Gastrocnemius medialis (tissue), 4 donors: ENCODE data around the gene HMX1.

Experiments
- POLR2A ChIP-seq, 2 donors: fragments of 450-650 bp; IDR thresholded peaks; one replicate each; pipeline ENCODE4 v1.6.1; 2017; ENCODE audit warnings: antibody characterized with exemption in 2 of 2, mild to moderate bottlenecking in 2 of 2, moderate library complexity in 2 of 2
- TF ChIP-seq, protein P1 (sequence below), 5 experiments: fragments of 450-650 bp in 3 of 5; fragments of 200-600 bp in 2 of 5; sonication (generic) in 2 of 5; IDR thresholded peaks in 4 of 5; conservative IDR thresholded peaks in 1 of 5; 1 replicate in 4 of 5; 2 replicates in 1 of 5; pipeline ENCODE4 v1.5.1; 2016 to 2019; ENCODE audit warnings: antibody characterized with exemption in 5 of 5, mild to moderate bottlenecking in 3 of 5, moderate library complexity in 3 of 5

DNA sequence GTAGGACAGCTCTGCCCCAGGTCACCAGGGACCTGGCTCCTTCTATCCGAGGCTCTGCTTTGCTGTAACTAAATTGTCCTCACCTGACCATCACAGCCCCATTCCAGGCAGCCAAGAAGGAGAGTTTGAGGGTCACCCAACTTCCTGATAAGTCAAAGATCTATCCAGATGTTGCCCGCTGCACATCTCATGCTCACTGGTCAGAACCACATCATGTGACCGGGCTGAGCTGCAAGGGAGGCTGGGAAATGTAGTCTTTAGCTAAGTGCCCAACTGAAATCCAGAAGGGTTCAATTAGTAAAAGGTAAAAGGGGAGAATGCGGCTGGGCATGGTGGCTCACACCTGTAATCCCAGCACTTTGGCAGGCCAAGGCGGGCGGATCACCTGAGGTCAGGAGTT lies 18.4 kb downstream of the HMX1 start:
- TF ChIP-seq, protein P1, sequence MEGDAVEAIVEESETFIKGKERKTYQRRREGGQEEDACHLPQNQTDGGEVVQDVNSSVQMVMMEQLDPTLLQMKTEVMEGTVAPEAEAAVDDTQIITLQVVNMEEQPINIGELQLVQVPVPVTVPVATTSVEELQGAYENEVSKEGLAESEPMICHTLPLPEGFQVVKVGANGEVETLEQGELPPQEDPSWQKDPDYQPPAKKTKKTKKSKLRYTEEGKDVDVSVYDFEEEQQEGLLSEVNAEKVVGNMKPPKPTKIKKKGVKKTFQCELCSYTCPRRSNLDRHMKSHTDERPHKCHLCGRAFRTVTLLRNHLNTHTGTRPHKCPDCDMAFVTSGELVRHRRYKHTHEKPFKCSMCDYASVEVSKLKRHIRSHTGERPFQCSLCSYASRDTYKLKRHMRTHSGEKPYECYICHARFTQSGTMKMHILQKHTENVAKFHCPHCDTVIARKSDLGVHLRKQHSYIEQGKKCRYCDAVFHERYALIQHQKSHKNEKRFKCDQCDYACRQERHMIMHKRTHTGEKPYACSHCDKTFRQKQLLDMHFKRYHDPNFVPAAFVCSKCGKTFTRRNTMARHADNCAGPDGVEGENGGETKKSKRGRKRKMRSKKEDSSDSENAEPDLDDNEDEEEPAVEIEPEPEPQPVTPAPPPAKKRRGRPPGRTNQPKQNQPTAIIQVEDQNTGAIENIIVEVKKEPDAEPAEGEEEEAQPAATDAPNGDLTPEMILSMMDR (IDR thresholded peaks at IDR 0.05 in 4 of 5, conservative IDR thresholded peaks at IDR 0.05 in 1 of 5), result no peak
- TF ChIP-seq POLR2A (IDR thresholded peaks at IDR 0.05), result no peak
